ENCODE results near the gene SPAG9.

SPAG9 gene

GRCh38 chr17:51133365-51133764 lies 12.7 kb upstream of the SPAG9 start:
- no peak overlapping the region for H2BK15ac ChIP-seq (ENCODE audit: low read depth, poor library complexity, severe bottlenecking)
- no peaks in the 10 kb centered on the region for H3K79me1 ChIP-seq (replicated peaks; ENCODE audit: low read length, poor library complexity, severe bottlenecking)
- no peak overlapping the region for H4K91ac ChIP-seq (ENCODE audit: low read length)
- peaks cover 4% of the 10 kb centered on the region for H3K4me1 ChIP-seq (ENCODE audit: control insufficient read depth, insufficient read depth, low read depth, low read length)
- H4K8ac ChIP-seq (ENCODE audit: low read length) = no peak overlapping the region
- H3K23ac ChIP-seq (ENCODE audit: low read length in 2 of 2) = no peak overlapping the region
- H3K4me3 ChIP-seq (ENCODE audit: insufficient read depth in 1 of 2, low read depth in 1 of 2, low read length in 2 of 2) = peak overlapping the region in 1 of 2 experiments; percentile 4
- no peak overlapping the region for H2AFZ ChIP-seq (ENCODE audit: low read depth, low read length)
- H3K27ac ChIP-seq (ENCODE audit: low read length, poor library complexity, severe bottlenecking) = no peak overlapping the region
- no peak overlapping the region for H2AK5ac ChIP-seq (ENCODE audit: low read length, severe bottlenecking)
- H3K9ac ChIP-seq (ENCODE audit: low read length) = peak overlapping the region; percentile 49
- no peaks in the 10 kb centered on the region for H3K27me3 ChIP-seq (ENCODE audit: control insufficient read depth in 1 of 2, insufficient read depth in 1 of 2, low read length in 2 of 2)
- no peak overlapping the region for H3K14ac ChIP-seq (ENCODE audit: low read length in 2 of 2)
- no peaks in the 10 kb centered on the region for H3K9me3 ChIP-seq (ENCODE audit: control insufficient read depth, low read length)
- DNase-seq = no peak
- peak overlapping the region; percentile 8 for H2BK120ac ChIP-seq (ENCODE audit: low read depth, low read length)
- 85% methylated on average over 1 of the region's 2 CpGs for WGBS
- H3K4ac ChIP-seq (ENCODE audit: low read depth in 1 of 2, low read length in 2 of 2) = no peak overlapping the region
- H2BK12ac ChIP-seq (ENCODE audit: low read length in 2 of 2) = no peak overlapping the region
- no peaks in the 10 kb centered on the region for H3K36me3 ChIP-seq (ENCODE audit: control insufficient read depth in 1 of 2, insufficient read depth in 2 of 2, low read depth in 1 of 2, low read length in 2 of 2)
- H2BK5ac ChIP-seq (ENCODE audit: low read depth, low read length, poor library complexity, severe bottlenecking) = no peak overlapping the region
- H3K18ac ChIP-seq (ENCODE audit: low read depth in 1 of 2, low read length in 2 of 2) = no peak overlapping the region
- H3K4me2 ChIP-seq (ENCODE audit: low read length, poor library complexity, severe bottlenecking) = no peak overlapping the region

GRCh38 chr17:51132964-51133319 lies 12.3 kb upstream of the SPAG9 start:
- Histone ChIP-seq H3K79me1 (replicated peaks; ENCODE audit: low read length, poor library complexity, severe bottlenecking) (no peaks in the 10 kb centered on the region), H3K9ac (ENCODE audit: low read length) (peak overlapping the region; percentile 49), H2BK12ac (ENCODE audit: low read length in 2 of 2) (no peak overlapping the region), H3K4ac (ENCODE audit: low read depth in 1 of 2, low read length in 2 of 2) (no peak overlapping the region), H3K4me3 (ENCODE audit: insufficient read depth in 1 of 2, low read depth in 1 of 2, low read length in 2 of 2) (peak overlapping the region in 1 of 2 experiments; percentile 4), H2BK5ac (ENCODE audit: low read depth, low read length, poor library complexity, severe bottlenecking) (no peak overlapping the region), H2AK5ac (ENCODE audit: low read length, severe bottlenecking) (no peak overlapping the region), H3K4me1 (ENCODE audit: control insufficient read depth, insufficient read depth, low read depth, low read length) (peaks cover 4% of the 10 kb centered on the region), H3K27me3 (ENCODE audit: control insufficient read depth in 1 of 2, insufficient read depth in 1 of 2, low read length in 2 of 2) (no peaks in the 10 kb centered on the region), H2BK120ac (ENCODE audit: low read depth, low read length) (no peak overlapping the region), H3K9me3 (ENCODE audit: control insufficient read depth, low read length) (no peaks in the 10 kb centered on the region), H3K23ac (ENCODE audit: low read length in 2 of 2) (no peak overlapping the region), H3K4me2 (ENCODE audit: low read length, poor library complexity, severe bottlenecking) (no peak overlapping the region), H2BK15ac (ENCODE audit: low read depth, poor library complexity, severe bottlenecking) (no peak overlapping the region), H3K36me3 (ENCODE audit: control insufficient read depth in 1 of 2, insufficient read depth in 2 of 2, low read depth in 1 of 2, low read length in 2 of 2) (no peaks in the 10 kb centered on the region), H3K18ac (ENCODE audit: low read depth in 1 of 2, low read length in 2 of 2) (no peak overlapping the region), H4K91ac (ENCODE audit: low read length) (no peak overlapping the region), H3K14ac (ENCODE audit: low read length in 2 of 2) (no peak overlapping the region), H4K8ac (ENCODE audit: low read length) (no peak overlapping the region), H3K27ac (ENCODE audit: low read length, poor library complexity, severe bottlenecking) (no peak overlapping the region), H2AFZ (ENCODE audit: low read depth, low read length) (no peak overlapping the region)
- peak; percentile 55 for DNase-seq

DNA sequence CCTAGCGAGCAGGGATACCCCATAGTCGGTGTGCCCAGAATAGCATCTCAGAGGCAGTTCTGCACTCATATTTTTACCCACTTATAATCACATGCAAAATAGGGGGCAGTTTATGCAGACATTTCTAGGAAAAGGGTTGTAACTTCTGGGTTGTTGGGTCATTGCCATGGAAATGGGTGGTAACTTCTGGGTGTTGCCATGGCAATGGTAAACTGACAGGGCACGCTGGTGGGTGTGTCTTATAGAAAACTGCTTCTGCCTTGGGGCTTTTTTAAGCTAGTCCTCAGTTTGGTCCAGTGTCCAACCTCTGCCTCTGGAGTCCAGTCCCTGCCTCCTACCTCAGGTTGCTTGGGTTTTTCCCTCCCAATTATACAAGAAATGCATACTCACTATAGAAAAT lies 7.4 kb upstream of the SPAG9 start:
- Histone ChIP-seq H3K23ac (ENCODE audit: low read length in 2 of 2) (no peak overlapping the region), H3K36me3 (ENCODE audit: control insufficient read depth in 1 of 2, insufficient read depth in 2 of 2, low read depth in 1 of 2, low read length in 2 of 2) (no peaks in the 10 kb centered on the region), H3K9me3 (ENCODE audit: control insufficient read depth, low read length) (no peaks in the 10 kb centered on the region), H3K4me2 (ENCODE audit: low read length, poor library complexity, severe bottlenecking) (no peak overlapping the region), H3K4me3 (ENCODE audit: insufficient read depth in 1 of 2, low read depth in 1 of 2, low read length in 2 of 2) (no peak overlapping the region), H3K9ac (ENCODE audit: low read length) (no peak overlapping the region), H3K14ac (ENCODE audit: low read length in 2 of 2) (no peak overlapping the region), H3K18ac (ENCODE audit: low read depth in 1 of 2, low read length in 2 of 2) (no peak overlapping the region), H2BK15ac (ENCODE audit: low read depth, poor library complexity, severe bottlenecking) (no peak overlapping the region), H3K27me3 (ENCODE audit: control insufficient read depth in 1 of 2, insufficient read depth in 1 of 2, low read length in 2 of 2) (no peaks in the 10 kb centered on the region), H3K4ac (ENCODE audit: low read depth in 1 of 2, low read length in 2 of 2) (no peak overlapping the region), H3K4me1 (ENCODE audit: control insufficient read depth, insufficient read depth, low read depth, low read length) (peaks cover 5% of the 10 kb centered on the region), H2BK120ac (ENCODE audit: low read depth, low read length) (no peak overlapping the region), H2AK5ac (ENCODE audit: low read length, severe bottlenecking) (no peak overlapping the region), H2AFZ (ENCODE audit: low read depth, low read length) (no peak overlapping the region), H2BK12ac (ENCODE audit: low read length in 2 of 2) (no peak overlapping the region), H4K91ac (ENCODE audit: low read length) (no peak overlapping the region), H2BK5ac (ENCODE audit: low read depth, low read length, poor library complexity, severe bottlenecking) (no peak overlapping the region), H4K8ac (ENCODE audit: low read length) (no peak overlapping the region), H3K27ac (ENCODE audit: low read length, poor library complexity, severe bottlenecking) (no peak overlapping the region), H3K79me1 (replicated peaks; ENCODE audit: low read length, poor library complexity, severe bottlenecking) (no peaks in the 10 kb centered on the region)
- 100% methylated on average over 1 of the region's 3 CpGs for WGBS
- DNase-seq = peak; percentile 45

DNA sequence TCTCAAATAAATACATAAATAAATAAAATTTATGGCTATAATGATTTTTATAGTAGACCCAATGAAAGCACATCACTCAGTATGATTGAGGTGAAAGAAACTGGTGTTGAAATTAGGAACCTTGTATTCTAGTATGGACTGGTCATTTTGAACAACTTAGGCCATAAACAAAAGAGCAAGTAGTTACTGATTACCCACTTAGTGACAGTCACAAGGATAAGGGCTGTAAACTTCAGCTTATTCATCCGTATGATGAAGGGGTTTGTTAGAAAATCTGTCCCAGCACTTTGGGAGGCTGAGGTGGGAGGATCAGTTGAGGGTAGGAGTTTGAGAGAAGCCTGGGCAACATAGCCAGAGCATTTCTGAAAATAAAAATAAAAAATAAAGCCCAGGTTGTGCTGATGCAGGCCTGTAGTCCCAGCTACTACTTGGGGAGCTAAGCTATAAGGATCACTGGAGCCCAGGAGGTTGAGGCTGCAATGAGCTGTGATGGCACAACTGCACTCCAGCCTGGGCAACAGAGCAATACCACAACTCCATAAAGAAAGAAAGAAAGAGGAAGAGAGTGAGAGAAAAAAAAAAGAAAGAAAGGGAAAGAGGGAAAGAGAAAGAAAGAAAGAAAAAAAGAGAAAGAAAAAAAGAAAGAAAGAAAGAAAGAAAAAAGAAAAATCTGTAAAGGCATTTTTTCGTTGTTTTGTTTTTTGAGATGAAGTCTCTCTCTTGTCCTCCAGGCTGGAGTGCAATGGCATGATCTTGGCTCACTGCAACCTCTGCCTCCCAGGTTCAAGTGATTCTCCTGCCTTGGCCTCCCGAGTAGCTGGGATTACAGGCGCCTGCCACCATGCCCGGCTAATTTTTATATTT lies 4.2 kb upstream of the SPAG9 start:
- H3K4me2 ChIP-seq (ENCODE audit: low read length, poor library complexity, severe bottlenecking) = no peak overlapping the region
- no peak overlapping the region for H3K9ac ChIP-seq (ENCODE audit: low read length)
- no peak overlapping the region for H4K8ac ChIP-seq (ENCODE audit: low read length)
- H2BK5ac ChIP-seq (ENCODE audit: low read depth, low read length, poor library complexity, severe bottlenecking) = no peak overlapping the region
- H3K14ac ChIP-seq (ENCODE audit: low read length in 2 of 2) = no peak overlapping the region
- H2AFZ ChIP-seq (ENCODE audit: low read depth, low read length) = no peak overlapping the region
- H2AK5ac ChIP-seq (ENCODE audit: low read length, severe bottlenecking) = peak overlapping the region; percentile 77
- H3K18ac ChIP-seq (ENCODE audit: low read depth in 1 of 2, low read length in 2 of 2) = no peak overlapping the region
- no peak overlapping the region for H3K23ac ChIP-seq (ENCODE audit: low read length in 2 of 2)
- H3K9me3 ChIP-seq (ENCODE audit: control insufficient read depth, low read length) = no peaks in the 10 kb centered on the region
- H3K79me1 ChIP-seq (replicated peaks; ENCODE audit: low read length, poor library complexity, severe bottlenecking) = peaks cover 1% of the 10 kb centered on the region
- peak overlapping the region; percentile 30 for H3K27ac ChIP-seq (ENCODE audit: low read length, poor library complexity, severe bottlenecking)
- H4K91ac ChIP-seq (ENCODE audit: low read length) = no peak overlapping the region
- H3K27me3 ChIP-seq (ENCODE audit: control insufficient read depth in 1 of 2, insufficient read depth in 1 of 2, low read length in 2 of 2) = no peaks in the 10 kb centered on the region
- DNase-seq = no peak
- H2BK12ac ChIP-seq (ENCODE audit: low read length in 2 of 2) = no peak overlapping the region
- no peak overlapping the region for H3K4me3 ChIP-seq (ENCODE audit: insufficient read depth in 1 of 2, low read depth in 1 of 2, low read length in 2 of 2)
- H3K4ac ChIP-seq (ENCODE audit: low read depth in 1 of 2, low read length in 2 of 2) = no peak overlapping the region
- no peak overlapping the region for H2BK120ac ChIP-seq (ENCODE audit: low read depth, low read length)
- H3K4me1 ChIP-seq (ENCODE audit: control insufficient read depth, insufficient read depth, low read depth, low read length) = peaks cover 6% of the 10 kb centered on the region
- H2BK15ac ChIP-seq (ENCODE audit: low read depth, poor library complexity, severe bottlenecking) = no peak overlapping the region
- 86% methylated on average over 5 of the region's 5 CpGs for WGBS
- no peaks in the 10 kb centered on the region for H3K36me3 ChIP-seq (ENCODE audit: control insufficient read depth in 1 of 2, insufficient read depth in 2 of 2, low read depth in 1 of 2, low read length in 2 of 2)
